ENCODE measurements around the gene CTNNA2.

CTNNA2 gene

GRCh38 chr2:79612999-79613398 lies 100.1 kb downstream of the CTNNA2 start:
- DNase-seq (ENCODE audit: low spot score), result no peak

- DNase-seq (ENCODE audit: low spot score), result no peak
Measured at GRCh38 chr2:79619442-79619841, 106.6 kb downstream of the CTNNA2 start.

DNA sequence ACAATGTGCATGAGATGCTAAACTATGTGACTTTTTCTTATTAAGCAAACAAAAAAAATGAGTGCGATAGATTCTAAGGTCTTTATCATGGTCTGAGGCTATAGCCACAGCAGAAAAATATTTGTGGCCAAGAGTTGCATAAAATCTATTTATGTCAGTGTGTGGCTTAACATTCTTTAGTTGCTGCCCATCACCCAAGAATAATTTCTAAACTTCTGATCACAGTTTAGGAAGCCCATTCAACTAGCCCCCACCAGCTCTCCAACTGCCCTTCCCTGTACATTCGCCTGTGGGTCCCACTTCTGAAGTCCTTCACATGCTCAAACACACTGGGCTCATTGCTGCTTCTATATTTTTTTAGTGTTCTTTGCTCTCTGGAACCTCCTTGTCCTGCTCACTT lies 107.1 kb downstream of the CTNNA2 start:
- DNase-seq (ENCODE audit: low spot score), result no peak

- DNase-seq (ENCODE audit: low spot score), result no peak
Measured at GRCh38 chr2:79620679-79621078, 107.8 kb downstream of the CTNNA2 start.

DNA sequence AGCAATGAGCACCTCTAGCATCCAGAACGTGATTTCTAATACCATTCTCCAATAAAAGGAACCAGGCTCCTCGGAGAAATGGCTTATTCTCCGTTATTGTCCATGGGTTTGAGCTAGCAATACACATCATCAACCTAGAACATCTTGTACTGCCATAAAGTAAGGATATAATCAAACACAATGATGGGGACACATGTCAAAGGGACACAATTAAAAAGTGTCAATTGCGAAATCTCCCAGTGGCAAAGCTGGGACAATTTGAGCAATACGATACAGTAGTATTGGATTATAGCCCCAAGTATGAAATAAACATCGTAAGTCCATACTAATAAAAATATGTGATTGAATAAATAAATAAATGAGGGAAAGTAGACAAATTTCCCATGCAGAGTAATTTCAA lies 108.4 kb downstream of the CTNNA2 start:
- DNase-seq (ENCODE audit: low spot score), result no peak

- DNase-seq (ENCODE audit: low spot score), result no peak
Measured at GRCh38 chr2:79621755-79622154, 108.9 kb downstream of the CTNNA2 start.

DNA sequence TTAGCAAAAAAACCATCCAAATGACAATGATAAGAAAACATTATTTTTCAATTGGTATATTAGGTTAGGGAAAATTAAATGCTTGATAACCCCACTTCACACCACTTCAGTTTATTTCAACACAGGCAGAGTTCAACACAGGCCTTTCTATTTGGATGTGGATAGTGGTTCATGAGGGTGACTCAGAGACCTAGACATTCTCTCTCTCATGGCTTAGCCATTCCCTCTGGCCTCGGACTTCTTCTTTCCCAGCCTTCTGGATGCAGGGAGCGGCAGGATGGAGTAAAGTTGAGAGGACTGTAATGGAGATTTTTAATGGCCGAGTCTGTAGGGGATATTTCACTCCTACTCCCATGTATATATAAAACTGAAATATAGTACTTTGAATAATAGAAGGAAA lies 109.7 kb downstream of the CTNNA2 start:
- no peak for DNase-seq (ENCODE audit: low spot score)

DNA sequence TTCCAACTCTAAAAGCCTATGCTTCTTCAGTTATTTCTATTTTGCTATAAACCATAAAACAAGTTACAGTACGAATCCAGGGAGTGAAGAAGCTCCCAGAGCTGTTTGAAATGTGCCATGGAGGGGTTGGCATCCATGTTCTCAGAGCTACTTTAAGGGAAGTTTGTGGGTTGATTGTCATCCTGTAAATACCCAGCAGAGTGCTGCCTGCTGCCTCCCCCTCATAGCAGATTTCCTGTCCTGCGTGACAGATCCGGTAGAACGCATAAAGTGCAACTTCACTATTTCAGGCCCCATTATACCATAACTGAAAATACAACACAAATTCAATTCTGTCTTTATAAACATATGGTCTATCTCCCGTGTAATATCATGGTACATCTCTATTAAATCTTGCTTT lies 114.4 kb downstream of the CTNNA2 start:
- DNase-seq (ENCODE audit: low spot score), result no peak

- peak; percentile 72 for DNase-seq (ENCODE audit: low spot score)
Measured at GRCh38 chr2:79630060-79630459, 117.2 kb downstream of the CTNNA2 start.

- no peak for DNase-seq (ENCODE audit: low spot score)
Measured at GRCh38 chr2:79630972-79631557, 118.2 kb downstream of the CTNNA2 start.

DNA sequence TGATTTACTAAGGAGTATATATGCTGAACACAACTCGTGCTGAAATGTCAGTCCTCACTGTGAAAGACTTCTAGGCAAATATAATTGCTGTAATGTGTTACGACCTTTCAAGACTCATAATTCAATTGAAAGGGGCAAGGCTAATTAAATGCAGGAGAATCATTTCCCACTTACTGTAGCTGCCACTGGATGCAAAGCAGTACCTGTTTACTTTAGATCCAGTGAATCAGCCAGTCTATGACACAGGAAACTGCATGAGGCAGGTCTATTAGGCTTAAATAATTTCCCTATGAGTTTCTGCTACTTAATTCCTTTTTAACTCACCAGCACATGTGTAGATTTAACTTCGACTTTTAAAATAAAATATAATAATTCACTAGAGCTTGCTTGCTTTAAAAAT lies 125.6 kb downstream of the CTNNA2 start:
- no peak for DNase-seq (ENCODE audit: low spot score)

DNA sequence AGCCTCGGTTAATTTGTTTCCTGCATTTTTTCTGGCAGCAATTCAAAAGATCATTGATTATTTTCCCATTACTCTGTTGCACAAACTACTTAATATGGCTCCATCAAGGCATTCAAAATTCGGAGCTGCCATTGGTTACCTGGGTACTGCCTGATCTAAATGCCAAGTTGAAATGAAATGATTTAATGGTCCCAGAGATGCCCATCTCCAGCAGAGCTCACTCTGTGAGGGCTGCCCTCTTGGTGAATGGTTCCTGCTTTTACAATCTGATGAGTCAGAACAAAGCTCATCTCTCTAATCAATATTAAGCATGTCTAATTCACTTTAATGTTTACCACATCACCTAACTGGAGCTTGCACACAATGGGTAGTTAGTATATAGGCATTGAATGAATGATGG lies 126.1 kb downstream of the CTNNA2 start:
- no peak for DNase-seq (ENCODE audit: low spot score)

GRCh38 chr2:79640001-79640400 lies 127.2 kb downstream of the CTNNA2 start:
- no peak for DNase-seq (ENCODE audit: low spot score)

DNA sequence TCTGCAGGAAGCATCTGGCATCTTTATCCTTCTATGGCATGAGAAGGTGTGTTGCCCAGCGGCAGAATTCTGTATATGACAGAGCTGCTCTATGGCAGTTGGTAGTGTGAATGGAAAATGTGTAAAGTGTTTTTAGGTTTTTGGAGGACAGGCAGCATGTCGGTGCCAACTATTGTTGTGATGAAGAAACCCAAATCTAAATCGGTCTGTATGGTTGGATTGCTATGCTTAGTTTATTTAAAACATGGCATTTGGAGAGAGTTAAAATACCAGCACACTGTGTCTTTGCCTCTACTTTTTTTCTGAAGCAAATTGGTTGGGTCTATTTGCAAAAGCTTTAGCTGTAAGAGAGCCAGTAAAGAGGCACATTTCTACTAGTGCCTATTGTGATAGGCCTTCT lies 136.7 kb downstream of the CTNNA2 start:
- no peak for DNase-seq (ENCODE audit: low spot score)

DNA sequence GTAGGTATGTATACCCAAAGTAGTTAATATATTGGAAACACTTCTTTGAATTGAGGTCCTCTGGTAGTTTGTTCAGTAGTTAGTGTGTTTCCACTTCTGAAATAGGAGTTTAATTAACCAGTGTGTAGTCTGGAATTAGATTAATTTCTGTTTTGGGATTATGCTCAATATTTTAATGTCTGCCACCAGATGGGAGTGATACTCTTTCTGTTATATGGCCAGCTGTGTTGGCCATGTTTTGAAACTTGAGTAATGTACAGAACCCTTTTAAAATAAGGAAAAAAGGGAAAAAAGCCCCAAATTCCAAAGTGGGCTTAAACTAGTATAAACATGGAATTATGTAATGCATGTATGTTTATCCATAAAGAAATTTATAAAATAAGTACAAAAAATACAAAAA lies 147.7 kb downstream of the CTNNA2 start:
- DNase-seq (ENCODE audit: low spot score), result peak; percentile 27

DNA sequence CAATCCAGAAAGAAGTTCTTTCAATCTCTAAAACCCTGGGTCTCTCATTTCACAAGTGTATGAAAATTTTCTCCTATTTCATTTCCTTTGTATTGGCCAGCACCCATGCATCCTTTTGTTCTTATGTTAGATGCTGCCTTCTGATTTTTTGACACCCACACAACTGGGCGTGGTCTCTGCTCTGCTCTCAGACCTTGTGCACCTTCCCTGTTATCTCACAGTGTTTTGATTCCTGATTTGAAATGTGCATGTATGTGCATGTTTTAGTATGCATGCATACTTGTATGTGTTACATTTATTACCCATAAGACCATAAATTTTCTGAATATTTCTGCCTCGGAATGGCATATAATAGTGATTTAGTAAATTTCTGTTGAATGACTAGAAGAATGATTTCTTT lies 152.2 kb downstream of the CTNNA2 start:
- no peak for DNase-seq (ENCODE audit: low spot score)

GRCh38 chr2:79666430-79666829 lies 153.6 kb downstream of the CTNNA2 start:
- DNase-seq (ENCODE audit: low spot score), result no peak

DNA sequence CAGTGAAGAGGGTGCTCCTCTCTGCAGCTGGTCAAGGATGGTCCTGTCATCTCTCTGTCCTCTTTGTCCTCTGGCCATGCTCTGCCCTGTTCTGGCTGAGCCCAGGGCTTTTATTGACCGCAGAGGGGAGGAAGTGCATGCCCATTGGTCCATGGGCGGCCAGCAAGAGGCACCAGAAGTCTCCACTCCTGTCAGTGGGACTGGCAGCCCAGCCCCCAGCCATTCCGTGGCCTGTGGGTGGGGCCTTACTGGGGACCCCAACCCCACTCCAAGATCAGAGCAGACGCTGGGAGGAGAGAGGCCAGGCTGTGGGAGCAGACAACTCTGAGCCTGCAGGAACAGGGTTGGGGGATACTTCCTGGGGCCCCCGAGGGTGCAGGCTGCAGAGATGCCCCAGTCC lies 156.9 kb downstream of the CTNNA2 start:
- DNase-seq (ENCODE audit: low spot score), result no peak

DNA sequence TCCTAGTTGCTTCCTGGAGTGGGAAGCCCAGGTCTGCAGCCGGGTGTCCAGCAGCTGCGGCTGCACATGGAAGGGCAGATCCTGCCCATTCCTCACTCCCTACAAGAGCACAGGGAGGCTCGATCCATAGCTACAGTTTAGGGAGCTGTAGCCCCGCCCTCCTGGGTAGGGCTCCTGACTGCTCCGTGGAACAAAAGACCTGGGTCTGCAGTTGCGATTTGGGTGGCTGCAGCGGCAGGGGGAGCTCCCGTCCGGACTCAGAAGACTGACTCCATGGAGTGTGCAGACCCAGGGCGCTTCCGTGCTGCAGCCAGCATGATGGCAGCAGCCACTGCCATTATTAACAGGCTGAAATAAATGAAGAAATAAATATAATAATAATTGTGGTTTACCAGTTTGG lies 157.3 kb downstream of the CTNNA2 start:
- DNase-seq (ENCODE audit: low spot score), result peak; percentile 4

- DNase-seq (ENCODE audit: low spot score), result no peak
Measured at GRCh38 chr2:79686884-79687283, 174.0 kb downstream of the CTNNA2 start.

DNA sequence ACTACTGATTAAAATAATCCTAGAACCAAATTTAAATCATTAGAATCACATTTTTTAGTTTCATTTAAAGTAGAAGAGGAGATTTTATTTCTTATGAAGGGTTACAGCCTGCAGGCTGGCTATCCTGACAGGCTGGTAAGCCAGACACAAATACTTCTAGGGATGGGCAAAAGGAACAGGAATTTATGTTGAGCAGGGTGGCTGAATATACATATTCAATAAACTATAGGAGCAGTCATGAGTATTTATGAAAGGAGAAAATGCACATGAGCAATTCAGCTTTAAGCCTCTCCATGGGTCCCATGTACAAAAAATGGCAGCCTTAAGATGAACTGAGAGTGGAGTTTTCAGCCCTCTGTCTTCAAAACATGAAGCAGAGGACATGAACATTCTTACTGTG lies 182.4 kb downstream of the CTNNA2 start:
- no peak for DNase-seq (ENCODE audit: low spot score)

DNA sequence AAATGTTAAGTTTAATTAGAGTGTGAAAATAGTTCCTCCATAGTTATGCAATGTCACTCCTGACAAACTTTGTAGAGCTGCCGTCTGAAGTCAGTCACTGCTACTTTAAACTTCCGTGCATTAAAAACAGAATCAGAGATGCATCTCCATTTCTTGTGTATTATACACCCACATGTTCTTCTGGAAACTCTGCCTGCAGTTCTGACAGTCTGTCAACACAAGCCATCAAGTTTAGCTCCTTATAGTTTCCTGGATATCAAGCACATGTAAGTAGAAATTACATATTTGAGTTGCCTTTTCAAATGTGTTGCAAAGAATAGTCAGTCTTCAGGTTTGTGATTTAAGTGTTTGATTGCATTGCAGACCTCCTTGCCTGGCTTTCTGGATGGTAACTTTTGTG lies 184.3 kb downstream of the CTNNA2 start:
- no peak for DNase-seq (ENCODE audit: low spot score)

- DNase-seq (ENCODE audit: low spot score), result no peak
Measured at GRCh38 chr2:79700651-79701050, 187.8 kb downstream of the CTNNA2 start.

- DNase-seq (ENCODE audit: low spot score), result no peak
Measured at GRCh38 chr2:79702905-79703304, 190.1 kb downstream of the CTNNA2 start.

DNA sequence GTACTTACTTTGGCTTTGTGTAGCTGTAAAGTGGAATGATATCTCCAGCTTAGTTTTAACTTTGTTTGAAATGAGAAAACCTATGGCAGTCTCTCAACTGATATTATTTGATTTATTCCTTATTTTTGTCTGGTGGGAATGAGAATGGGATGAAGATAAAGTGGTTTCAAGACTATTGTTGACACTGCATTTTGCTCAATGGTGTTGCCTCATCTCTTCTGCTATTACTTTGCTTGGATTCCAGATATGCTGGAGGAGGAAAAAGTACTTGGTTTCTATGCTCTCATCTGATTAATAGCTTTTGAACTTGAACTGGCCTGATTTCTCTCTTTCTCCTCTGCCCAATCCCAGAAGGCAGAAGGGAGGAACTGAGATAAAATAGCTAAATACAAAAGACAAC lies 198.2 kb downstream of the CTNNA2 start:
- no peak for DNase-seq (ENCODE audit: low spot score)

Measured in RKO (cell line).